DND-41 (cell line): ENCODE measurements around the gene CRYBB2.

ENCODE experiments used
- ATAC-seq: fragments of 200-7000 bp; cut with Tn5 transposase; 3 replicates; pipeline ENCODE4 v1.9.1; 2021; ENCODE audit warnings: low read depth; ENCODE audit not compliant: insufficient read depth
- DNase-seq: peaks from one replicate; pipeline ENCODE4 v3.0.0-alpha.2; 2020
- H2AFZ ChIP-seq: 2 replicates; pipeline ENCODE4 v1.6.0; 2012; ENCODE audit warnings: low read depth, low read length
- H3K27ac ChIP-seq: 2 replicates; pipeline ENCODE4 v1.5.1; 2012; ENCODE audit warnings: low read length, inconsistent platforms
- H3K27me3 ChIP-seq: fragments of 200-600 bp; sonication (generic); 2 replicates; pipeline ENCODE4 v1.6.0; 2012; ENCODE audit warnings: low read length, mild to moderate bottlenecking, inconsistent platforms; ENCODE audit not compliant: insufficient read depth, poor library complexity
- H3K36me3 ChIP-seq: 2 replicates; pipeline ENCODE4 v1.5.1; 2012; ENCODE audit warnings: low read length, inconsistent platforms; ENCODE audit not compliant: insufficient read depth
- H3K4me1 ChIP-seq: 2 replicates; pipeline ENCODE4 v1.5.1; 2012; ENCODE audit warnings: mild to moderate bottlenecking, low read length; ENCODE audit not compliant: insufficient read depth
- H3K4me2 ChIP-seq: 2 replicates; pipeline ENCODE4 v1.6.0; 2012; ENCODE audit warnings: mild to moderate bottlenecking, moderate library complexity, low read length, inconsistent platforms; ENCODE audit not compliant: insufficient read depth
- H3K4me3 ChIP-seq, 2 experiments: fragments of 200-600 bp in 1 of 2; shearing (Covaris generic) in 1 of 2; 2 replicates each; pipeline ENCODE4 v1.5.1; 2012 to 2016; ENCODE audit warnings: inconsistent platforms in 2 of 2, low read length in 2 of 2, mild to moderate bottlenecking in 2 of 2, low read depth in 1 of 2, moderate library complexity in 1 of 2
- H3K79me2 ChIP-seq: 2 replicates; pipeline ENCODE4 v1.6.0; 2012; ENCODE audit warnings: low read length, inconsistent platforms; ENCODE audit not compliant: insufficient read depth
- H3K9ac ChIP-seq: 2 replicates; pipeline ENCODE4 v1.6.0; 2012; ENCODE audit warnings: low read depth, mild to moderate bottlenecking, inconsistent platforms, low read length, moderate library complexity
- H3K9me3 ChIP-seq: 2 replicates; pipeline ENCODE4 v1.5.1; 2012; ENCODE audit warnings: low read length, moderate library complexity, mild to moderate bottlenecking, inconsistent platforms; ENCODE audit not compliant: insufficient read depth, severe bottlenecking
- H4K20me1 ChIP-seq: 2 replicates; pipeline ENCODE4 v1.6.0; 2012; ENCODE audit warnings: low read length; ENCODE audit not compliant: insufficient read depth
- EZH2 ChIP-seq: IDR thresholded peaks from 3 replicates; pipeline ENCODE4 v1.6.1; 2012; ENCODE audit warnings: borderline replicate concordance, low read depth, mild to moderate bottlenecking, moderate library complexity, low read length, inconsistent platforms; ENCODE audit not compliant: severe bottlenecking
- TF ChIP-seq, protein P1 (sequence below): IDR thresholded peaks from 2 replicates; pipeline ENCODE4 v1.5.1; 2012; ENCODE audit warnings: borderline replicate concordance, low read length, moderate library complexity, mild to moderate bottlenecking; ENCODE audit not compliant: poor library complexity, severe bottlenecking; ENCODE audit errors: extremely low read depth

CRYBB2 gene

DNA sequence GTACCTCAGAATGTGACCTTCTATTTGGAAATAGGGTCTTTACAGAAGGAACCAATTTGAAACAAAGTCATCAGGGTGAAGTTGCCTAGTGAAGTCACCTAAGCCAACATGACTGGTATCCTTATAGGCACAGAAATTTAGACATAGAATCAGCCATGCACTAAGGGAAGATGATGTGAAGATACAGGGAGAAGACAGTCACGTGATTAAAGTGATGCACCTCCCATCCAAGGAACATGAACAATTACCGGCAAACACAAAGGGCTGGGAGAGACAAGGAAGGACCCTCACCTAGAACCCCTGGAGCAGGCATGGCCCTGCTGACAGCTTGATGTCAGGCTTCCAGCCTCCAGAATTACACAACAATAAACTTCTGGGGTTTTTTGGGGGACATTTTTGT lies 3.2 kb upstream of the CRYBB2 start:
- Histone ChIP-seq H2AFZ (no peak overlapping the region), H3K79me2 (no peaks in the 10 kb centered on the region), H3K9me3 (no peaks in the 10 kb centered on the region), H3K4me1 (no peaks in the 10 kb centered on the region), H4K20me1 (no peaks in the 10 kb centered on the region; the same call in 1 of the 2 replicates), H3K4me2 (no peak overlapping the region), H3K27me3 (no peaks in the 10 kb centered on the region), H3K36me3 (no peaks in the 10 kb centered on the region), H3K9ac (no peak overlapping the region), H3K27ac (no peak overlapping the region), H3K4me3 (no peak overlapping the region)
- no peak for DNase-seq
- no peak for ATAC-seq
- TF ChIP-seq EZH2 = no peak
- TF ChIP-seq, protein P1, sequence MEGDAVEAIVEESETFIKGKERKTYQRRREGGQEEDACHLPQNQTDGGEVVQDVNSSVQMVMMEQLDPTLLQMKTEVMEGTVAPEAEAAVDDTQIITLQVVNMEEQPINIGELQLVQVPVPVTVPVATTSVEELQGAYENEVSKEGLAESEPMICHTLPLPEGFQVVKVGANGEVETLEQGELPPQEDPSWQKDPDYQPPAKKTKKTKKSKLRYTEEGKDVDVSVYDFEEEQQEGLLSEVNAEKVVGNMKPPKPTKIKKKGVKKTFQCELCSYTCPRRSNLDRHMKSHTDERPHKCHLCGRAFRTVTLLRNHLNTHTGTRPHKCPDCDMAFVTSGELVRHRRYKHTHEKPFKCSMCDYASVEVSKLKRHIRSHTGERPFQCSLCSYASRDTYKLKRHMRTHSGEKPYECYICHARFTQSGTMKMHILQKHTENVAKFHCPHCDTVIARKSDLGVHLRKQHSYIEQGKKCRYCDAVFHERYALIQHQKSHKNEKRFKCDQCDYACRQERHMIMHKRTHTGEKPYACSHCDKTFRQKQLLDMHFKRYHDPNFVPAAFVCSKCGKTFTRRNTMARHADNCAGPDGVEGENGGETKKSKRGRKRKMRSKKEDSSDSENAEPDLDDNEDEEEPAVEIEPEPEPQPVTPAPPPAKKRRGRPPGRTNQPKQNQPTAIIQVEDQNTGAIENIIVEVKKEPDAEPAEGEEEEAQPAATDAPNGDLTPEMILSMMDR = no peak

- H2AFZ ChIP-seq = no peak overlapping the region
- no peaks in the 10 kb centered on the region for H3K4me1 ChIP-seq
- ATAC-seq = no peak
- no peak for TF ChIP-seq EZH2
- TF ChIP-seq, protein P1 = no peak
- no peaks in the 10 kb centered on the region; the same call in 1 of the 2 replicates for H4K20me1 ChIP-seq
- no peak overlapping the region for H3K27ac ChIP-seq
- no peak overlapping the region for H3K4me2 ChIP-seq
- DNase-seq = no peak
- no peaks in the 10 kb centered on the region for H3K27me3 ChIP-seq
- H3K4me3 ChIP-seq = no peak overlapping the region
- H3K9ac ChIP-seq = no peak overlapping the region
- no peaks in the 10 kb centered on the region for H3K9me3 ChIP-seq
- no peaks in the 10 kb centered on the region for H3K79me2 ChIP-seq
- H3K36me3 ChIP-seq = no peaks in the 10 kb centered on the region
These were observed 556 bp downstream of the CRYBB2 start for GRCh38 chr22:25219948-25220442.

- H3K27ac ChIP-seq = no peak overlapping the region
- peaks cover 6% of the 10 kb centered on the region for H3K27me3 ChIP-seq
- no peaks in the 10 kb centered on the region; the same call in 1 of the 2 replicates for H4K20me1 ChIP-seq
- ATAC-seq (no peak), DNase-seq (no peak)
- H3K9me3 ChIP-seq = no peaks in the 10 kb centered on the region
- no peak overlapping the region for H3K4me2 ChIP-seq
- TF ChIP-seq, protein P1 = no peak
- TF ChIP-seq EZH2 = no peak
- H3K4me3 ChIP-seq = no peak overlapping the region
- H2AFZ ChIP-seq = no peak overlapping the region
- no peaks in the 10 kb centered on the region for H3K79me2 ChIP-seq
- no peak overlapping the region for H3K9ac ChIP-seq
- H3K36me3 ChIP-seq = no peaks in the 10 kb centered on the region
- no peaks in the 10 kb centered on the region for H3K4me1 ChIP-seq
These were observed 2.4 kb downstream of the CRYBB2 start for GRCh38 chr22:25221790-25222189.

DNA sequence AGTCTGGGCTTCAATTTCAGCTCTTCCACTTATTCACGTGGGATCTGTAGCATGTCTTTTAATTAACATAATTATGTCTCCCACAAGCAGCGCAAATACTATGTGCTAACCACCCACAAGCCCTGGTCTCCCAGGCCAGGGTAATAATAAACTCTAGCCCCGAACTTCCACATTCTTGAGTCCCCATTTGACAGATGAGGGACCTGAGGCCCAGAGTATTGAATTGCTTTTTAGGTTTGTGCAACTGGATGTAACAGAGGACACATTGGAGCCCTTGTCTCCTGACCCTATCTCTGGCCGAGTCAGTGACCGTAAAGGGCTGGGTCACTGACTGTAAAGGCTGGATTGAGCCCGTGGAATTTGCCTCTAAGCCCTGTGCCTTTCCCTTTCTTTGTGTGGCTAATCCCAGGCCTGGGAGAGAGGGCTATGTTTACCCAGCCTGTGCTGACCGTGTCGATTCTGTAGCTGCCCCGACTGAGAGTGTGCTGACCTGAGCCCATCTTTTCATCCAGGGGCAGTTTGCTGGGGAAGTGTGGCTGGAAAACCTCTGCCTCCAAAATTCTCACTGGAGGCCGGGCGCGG lies 3.9 kb downstream of the CRYBB2 start:
- Histone ChIP-seq H3K4me1 (no peaks in the 10 kb centered on the region), H3K27ac (no peak overlapping the region), H3K36me3 (no peaks in the 10 kb centered on the region), H3K9ac (no peak overlapping the region), H3K4me2 (no peak overlapping the region), H3K79me2 (no peaks in the 10 kb centered on the region), H3K27me3 (peaks cover 6% of the 10 kb centered on the region), H4K20me1 (no peaks in the 10 kb centered on the region; the same call in 1 of the 2 replicates), H3K9me3 (no peaks in the 10 kb centered on the region), H2AFZ (no peak overlapping the region), H3K4me3 (no peak overlapping the region)
- ATAC-seq = no peak
- TF ChIP-seq, protein P1 = no peak
- TF ChIP-seq EZH2 = no peak
- no peak for DNase-seq
